GOT3 (cell line): ENCODE measurements around the gene GRK2.

Experiments used
- DNase-seq: peaks from one replicate; lab custom pipeline; 2025; ENCODE audit warnings: mixed read lengths; lab: John Stamatoyannopoulos, UW

The GRK2 gene

GRCh38 chr11:67299471-67300191 lies 33.4 kb downstream of the GRK2 start:
- DNase-seq: no peak

- no peak for DNase-seq
Measured at GRCh38 chr11:67300256-67300755, 34.0 kb downstream of the GRK2 start.

GRCh38 chr11:67300756-67301312 lies 34.6 kb downstream of the GRK2 start:
- DNase-seq: no peak

GRCh38 chr11:67301313-67301921 lies 35.1 kb downstream of the GRK2 start:
- no peak for DNase-seq

GRCh38 chr11:67301951-67302516 lies 35.8 kb downstream of the GRK2 start:
- DNase-seq: no peak

GRCh38 chr11:67302571-67303131 lies 36.4 kb downstream of the GRK2 start:
- no peak for DNase-seq

- peak; percentile 46 for DNase-seq
Measured at GRCh38 chr11:67303132-67303834, 37.0 kb downstream of the GRK2 start, which contains the start of gene SSH3. TSS of gene SSH3 (plus strand) at chr11:67303530. CDS start at chr11:67303626, 96 bp downstream.

GRCh38 chr11:67303835-67304411 lies 37.6 kb downstream of the GRK2 start:
- DNase-seq: no peak

- DNase-seq: no peak
Measured at GRCh38 chr11:67304511-67305113, 38.3 kb downstream of the GRK2 start.

GRCh38 chr11:67306769-67307544 lies 40.7 kb downstream of the GRK2 start:
- no peak for DNase-seq

GRCh38 chr11:67307545-67308001 lies 41.3 kb downstream of the GRK2 start:
- no peak for DNase-seq

- no peak for DNase-seq
Measured at GRCh38 chr11:67308031-67308866, 42.0 kb downstream of the GRK2 start.

- no peak for DNase-seq
Measured at GRCh38 chr11:67309166-67309565, 42.9 kb downstream of the GRK2 start.

- no peak for DNase-seq
Measured at GRCh38 chr11:67309661-67310061, 43.4 kb downstream of the GRK2 start.

GRCh38 chr11:67310246-67311050 lies 44.2 kb downstream of the GRK2 start:
- DNase-seq: no peak

GRCh38 chr11:67311051-67311555 lies 44.8 kb downstream of the GRK2 start:
- DNase-seq: no peak

- DNase-seq: no peak
Measured at GRCh38 chr11:67311556-67312082, 45.3 kb downstream of the GRK2 start.
